ENCODE data around the gene ZFP36. TPM values are rescaled to one million over a fixed set of nuclear protein-coding genes. Genes with fewer than 3 reads are reported as not detected.

ZFP36 gene
- total and polyA plus RNA-seq, 2 donors (not counting 1 experiment from before 2014, with no cell fraction given), result 260 to 1,633 TPM

GRCh38 chr19:39425744-39426143 is 19.1 kb downstream of the ZFP36 start:
- 98% methylated on average over 7 of the region's 7 CpGs for WGBS (ENCODE audit: insufficient coverage)
- DNase-seq, result no peak
- CTCF ChIA-PET, result interaction anchor here (1.1 kb wide), 1 partner anchor 14 kb away, joined by 3 read pairs; the partner anchor contains the start of gene PLEKHG2
- H3K4me3 Mint-ChIP-seq, result no peak overlapping the region
- intact Hi-C loops (cut with micrococcal nuclease), result no loop called here
- H3K9me3 Mint-ChIP-seq (ENCODE audit: insufficient read depth), result no peaks in the 10 kb centered on the region
- Histone ChIP-seq H3K4me2 (replicated peaks; ENCODE audit: low read depth, low read length, poor library complexity, severe bottlenecking) (no peak overlapping the region), H3K4me3 (ENCODE audit: control extremely low read depth in 1 of 5, extremely low read depth in 1 of 5, insufficient read depth in 1 of 5, low read depth in 2 of 5, low read length in 4 of 5) (no peak overlapping the region), H3K79me2 (ENCODE audit: control insufficient read depth, insufficient read depth, low read length) (no peaks in the 10 kb centered on the region), H3K27me3 (replicated peaks in 1 of 4; ENCODE audit: control extremely low read depth in 1 of 4, control insufficient read depth in 3 of 4, insufficient read depth in 4 of 4, low read length in 3 of 4) (no peaks in the 10 kb centered on the region), H4K20me1 (ENCODE audit: control insufficient read depth, insufficient read depth, low read length, poor library complexity, severe bottlenecking) (no peaks in the 10 kb centered on the region), H3K9ac (ENCODE audit: low read length) (no peak overlapping the region), H3K27ac (ENCODE audit: low read length in 2 of 2) (no peak overlapping the region), H3K36me3 (replicated peaks in 1 of 2; ENCODE audit: control extremely low read depth in 1 of 2, control insufficient read depth in 1 of 2, extremely low read depth in 1 of 2, insufficient read depth in 2 of 2, low read length in 1 of 2) (peaks cover 3 to 20% of the 10 kb centered on the region in 2 experiments), H2AFZ (ENCODE audit: insufficient read depth, low read depth, low read length, poor library complexity, severe bottlenecking) (no peak overlapping the region), H3K4me1 (ENCODE audit: control insufficient read depth in 2 of 2, insufficient read depth in 2 of 2, low read length in 2 of 2) (peaks cover 0 to 2% of the 10 kb centered on the region in 2 donors), H3K9me3 (ENCODE audit: control extremely low read depth in 1 of 3, control insufficient read depth in 2 of 3, insufficient read depth in 1 of 3, low read length in 2 of 3) (no peaks in the 10 kb centered on the region)
- no peak for ATAC-seq (ENCODE audit: low read depth)
- H3K27me3 Mint-ChIP-seq, result no peaks in the 10 kb centered on the region
- peaks cover 5% of the 10 kb centered on the region for H3K4me1 Mint-ChIP-seq
- TF ChIP-seq EZH2 (IDR thresholded peaks at IDR 0.05; ENCODE audit: borderline replicate concordance, insufficient read depth, low read depth, low read length, poor library complexity, severe bottlenecking) (no peak), CTCF (IDR thresholded peaks at IDR 0.05) (no peak)
- H3K27ac Mint-ChIP-seq, result peak overlapping the region; percentile 10
- POLR2A ChIA-PET, result interaction anchor here (1.2 kb wide), 1 partner anchor 10 kb away, joined by 6 read pairs; the partner anchor contains the start of gene RPS16

GRCh38 chr19:39426170-39426569 is 19.5 kb downstream of the ZFP36 start:
- 100% methylated on average over 2 of the region's 5 CpGs for WGBS (ENCODE audit: insufficient coverage)
- Histone ChIP-seq H4K20me1 (ENCODE audit: control insufficient read depth, insufficient read depth, low read length, poor library complexity, severe bottlenecking) (no peaks in the 10 kb centered on the region), H3K27ac (ENCODE audit: low read length in 2 of 2) (no peak overlapping the region), H3K9me3 (ENCODE audit: control extremely low read depth in 1 of 3, control insufficient read depth in 2 of 3, insufficient read depth in 1 of 3, low read length in 2 of 3) (no peaks in the 10 kb centered on the region), H3K4me3 (ENCODE audit: control extremely low read depth in 1 of 5, extremely low read depth in 1 of 5, insufficient read depth in 1 of 5, low read depth in 2 of 5, low read length in 4 of 5) (no peak overlapping the region), H3K36me3 (replicated peaks in 1 of 2; ENCODE audit: control extremely low read depth in 1 of 2, control insufficient read depth in 1 of 2, extremely low read depth in 1 of 2, insufficient read depth in 2 of 2, low read length in 1 of 2) (peaks cover 4 to 21% of the 10 kb centered on the region in 2 experiments), H3K9ac (ENCODE audit: low read length) (no peak overlapping the region), H3K4me2 (replicated peaks; ENCODE audit: low read depth, low read length, poor library complexity, severe bottlenecking) (no peak overlapping the region), H2AFZ (ENCODE audit: insufficient read depth, low read depth, low read length, poor library complexity, severe bottlenecking) (no peak overlapping the region), H3K79me2 (ENCODE audit: control insufficient read depth, insufficient read depth, low read length) (no peaks in the 10 kb centered on the region), H3K4me1 (ENCODE audit: control insufficient read depth in 2 of 2, insufficient read depth in 2 of 2, low read length in 2 of 2) (peaks cover 0 to 6% of the 10 kb centered on the region in 2 donors), H3K27me3 (replicated peaks in 1 of 4; ENCODE audit: control extremely low read depth in 1 of 4, control insufficient read depth in 3 of 4, insufficient read depth in 4 of 4, low read length in 3 of 4) (no peaks in the 10 kb centered on the region)
- ChIA-PET CTCF (interaction anchor here (1.0 to 1.1 kb wide), 2 partner anchors 12 to 14 kb away, joined by 3 read pairs; partner anchors contain the start of gene PLEKHG2), POLR2A (interaction anchor here (1.2 kb wide), 1 partner anchor 9 kb away, joined by 6 read pairs; the partner anchor contains the start of gene RPS16)
- H3K4me3 Mint-ChIP-seq, result no peak overlapping the region
- intact Hi-C loops (cut with micrococcal nuclease), result no loop called here
- peaks cover 9% of the 10 kb centered on the region for H3K4me1 Mint-ChIP-seq
- no peak for TF ChIP-seq CTCF (IDR thresholded peaks at IDR 0.05)
- no peak for TF ChIP-seq EZH2 (IDR thresholded peaks at IDR 0.05; ENCODE audit: borderline replicate concordance, insufficient read depth, low read depth, low read length, poor library complexity, severe bottlenecking)
- peak; percentile 10 for DNase-seq
- ATAC-seq (ENCODE audit: low read depth), result no peak
- H3K27me3 Mint-ChIP-seq, result no peaks in the 10 kb centered on the region
- no peaks in the 10 kb centered on the region for H3K9me3 Mint-ChIP-seq (ENCODE audit: insufficient read depth)
- H3K27ac Mint-ChIP-seq, result no peak overlapping the region

Data from B cell (primary cell).